Measurements from ENCODE around the gene ETFDH.
A peak's percentile ranks its signal among the peaks of the same experiment; 100 is the strongest.

Gene ETFDH
- 17.5 to 27.9 (median 24.0) reads per million in 3 donors for total RNA-seq

DNA sequence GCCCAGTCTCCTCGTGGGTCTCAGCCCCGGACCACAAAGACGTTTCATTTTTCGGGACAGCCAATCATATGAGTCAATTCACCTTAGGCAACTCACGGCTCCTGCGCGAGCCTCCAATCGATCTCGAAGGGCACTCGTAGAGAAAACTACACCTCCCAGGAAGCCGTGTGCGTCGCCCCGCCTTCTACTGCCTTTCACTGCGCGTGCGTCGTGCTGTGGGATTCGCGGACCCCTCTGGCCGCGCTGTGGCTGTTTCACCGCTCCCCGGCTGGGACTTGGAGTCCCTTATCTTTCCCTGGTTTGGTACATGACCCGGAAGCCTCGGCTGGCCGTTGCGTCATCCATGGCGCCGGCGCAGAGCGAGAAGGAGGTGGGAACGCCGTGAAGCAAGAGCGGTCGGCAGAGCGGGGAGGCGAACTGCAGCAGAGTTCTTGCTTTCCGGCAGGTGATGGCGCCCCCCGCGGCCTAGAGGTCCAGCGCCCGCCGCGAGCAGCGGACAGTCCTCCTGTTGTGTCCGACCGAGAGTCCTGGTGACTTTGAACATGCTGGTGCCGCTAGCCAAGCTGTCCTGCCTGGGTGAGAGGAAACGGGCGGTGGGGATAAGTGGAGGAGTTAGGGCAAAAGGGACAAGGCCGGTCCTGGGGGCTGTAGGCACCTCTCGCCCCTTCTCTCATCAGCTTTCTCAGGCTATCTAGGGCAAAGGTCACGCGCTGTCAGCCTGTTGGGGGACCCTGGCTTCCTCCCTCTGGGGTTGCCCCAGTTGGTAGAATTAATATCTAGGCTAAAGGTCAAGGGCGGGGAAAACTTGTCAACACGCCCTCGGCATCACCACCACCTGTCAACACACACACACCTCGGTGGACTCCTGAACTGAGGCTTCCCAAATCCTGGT lies at the start of gene ETFDH:
ETFDH (plus strand) TSS at position 382 of the 892 bp plus-strand sequence; CDS start at position 543, 161 bp downstream.
- Histone ChIP-seq H3K9me3 (ENCODE audit: control insufficient read depth, low read length) (no peaks in the 10 kb centered on the region), H3K27ac (ENCODE audit: insufficient read depth, low read length, poor library complexity, severe bottlenecking) (peak within 1 kb of the TSS; percentile 90), H3K4me1 (ENCODE audit: control insufficient read depth, insufficient read depth, low read length, poor library complexity, severe bottlenecking) (peaks cover 6% of the 10 kb centered on the region), H3K27me3 (replicated peaks; ENCODE audit: control insufficient read depth, insufficient read depth, low read length, poor library complexity, severe bottlenecking) (no peaks in the 10 kb centered on the region), H3K4me3 (ENCODE audit: insufficient read depth, low read depth, low read length, poor library complexity, severe bottlenecking) (peak within 1 kb of the TSS; percentile 98), H3K36me3 (ENCODE audit: control insufficient read depth, insufficient read depth, low read length) (no peaks in the 10 kb centered on the region)
- DNase-seq = peak; percentile 98 to 99 (median 98)

- Histone ChIP-seq H3K9me3 (ENCODE audit: control insufficient read depth, low read length) (no peaks in the 10 kb centered on the region), H3K4me1 (ENCODE audit: control insufficient read depth, insufficient read depth, low read length, poor library complexity, severe bottlenecking) (no peaks in the 10 kb centered on the region), H3K27me3 (replicated peaks; ENCODE audit: control insufficient read depth, insufficient read depth, low read length, poor library complexity, severe bottlenecking) (no peaks in the 10 kb centered on the region), H3K36me3 (ENCODE audit: control insufficient read depth, insufficient read depth, low read length) (no peaks in the 10 kb centered on the region), H3K27ac (ENCODE audit: insufficient read depth, low read length, poor library complexity, severe bottlenecking) (no peak overlapping the region), H3K4me3 (ENCODE audit: insufficient read depth, low read depth, low read length, poor library complexity, severe bottlenecking) (no peak overlapping the region)
- no peak for DNase-seq
Measured at GRCh38 chr4:158624889-158625478, 47.1 kb upstream of the ETFDH start.

DNA sequence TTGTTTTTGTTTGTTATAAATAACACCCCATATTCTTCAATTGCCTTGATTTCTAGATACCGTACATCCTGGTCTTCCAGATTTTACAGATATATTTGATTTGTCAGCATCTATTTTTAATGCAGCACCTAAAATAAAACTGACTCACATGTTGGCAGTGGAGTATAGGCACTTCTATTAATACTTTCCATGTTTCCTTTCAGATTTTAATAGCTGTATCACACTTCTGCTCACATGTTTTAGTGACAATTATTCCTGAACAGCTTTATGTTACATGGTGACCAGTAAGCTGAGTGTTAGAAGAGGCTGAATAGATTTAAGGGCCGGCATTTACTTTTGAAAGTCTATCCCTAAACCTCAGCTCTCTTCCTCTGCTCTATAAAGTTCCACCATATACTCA lies 46.6 kb upstream of the ETFDH start:
- H3K4me1 ChIP-seq (ENCODE audit: control insufficient read depth, insufficient read depth, low read length, poor library complexity, severe bottlenecking) = no peaks in the 10 kb centered on the region
- H3K36me3 ChIP-seq (ENCODE audit: control insufficient read depth, insufficient read depth, low read length) = no peaks in the 10 kb centered on the region
- H3K27me3 ChIP-seq (replicated peaks; ENCODE audit: control insufficient read depth, insufficient read depth, low read length, poor library complexity, severe bottlenecking) = no peaks in the 10 kb centered on the region
- no peaks in the 10 kb centered on the region for H3K9me3 ChIP-seq (ENCODE audit: control insufficient read depth, low read length)
- DNase-seq = no peak
- no peak overlapping the region for H3K4me3 ChIP-seq (ENCODE audit: insufficient read depth, low read depth, low read length, poor library complexity, severe bottlenecking)
- no peak overlapping the region for H3K27ac ChIP-seq (ENCODE audit: insufficient read depth, low read length, poor library complexity, severe bottlenecking)

- no peak overlapping the region for H3K4me3 ChIP-seq (ENCODE audit: insufficient read depth, low read depth, low read length, poor library complexity, severe bottlenecking)
- H3K27ac ChIP-seq (ENCODE audit: insufficient read depth, low read length, poor library complexity, severe bottlenecking) = no peak overlapping the region
- H3K36me3 ChIP-seq (ENCODE audit: control insufficient read depth, insufficient read depth, low read length) = no peaks in the 10 kb centered on the region
- no peak for DNase-seq
- no peaks in the 10 kb centered on the region for H3K27me3 ChIP-seq (replicated peaks; ENCODE audit: control insufficient read depth, insufficient read depth, low read length, poor library complexity, severe bottlenecking)
- no peaks in the 10 kb centered on the region for H3K9me3 ChIP-seq (ENCODE audit: control insufficient read depth, low read length)
- no peaks in the 10 kb centered on the region for H3K4me1 ChIP-seq (ENCODE audit: control insufficient read depth, insufficient read depth, low read length, poor library complexity, severe bottlenecking)
Measured at GRCh38 chr4:158630893-158631292, 41.2 kb upstream of the ETFDH start.

GRCh38 chr4:158636619-158637018 lies 35.5 kb upstream of the ETFDH start:
- Histone ChIP-seq H3K9me3 (ENCODE audit: control insufficient read depth, low read length) (no peaks in the 10 kb centered on the region), H3K27ac (ENCODE audit: insufficient read depth, low read length, poor library complexity, severe bottlenecking) (no peak overlapping the region), H3K4me3 (ENCODE audit: insufficient read depth, low read depth, low read length, poor library complexity, severe bottlenecking) (no peak overlapping the region), H3K4me1 (ENCODE audit: control insufficient read depth, insufficient read depth, low read length, poor library complexity, severe bottlenecking) (no peaks in the 10 kb centered on the region), H3K27me3 (replicated peaks; ENCODE audit: control insufficient read depth, insufficient read depth, low read length, poor library complexity, severe bottlenecking) (no peaks in the 10 kb centered on the region), H3K36me3 (ENCODE audit: control insufficient read depth, insufficient read depth, low read length) (no peaks in the 10 kb centered on the region)
- DNase-seq = no peak

- H3K9me3 ChIP-seq (ENCODE audit: control insufficient read depth, low read length) = no peaks in the 10 kb centered on the region
- no peaks in the 10 kb centered on the region for H3K36me3 ChIP-seq (ENCODE audit: control insufficient read depth, insufficient read depth, low read length)
- H3K4me1 ChIP-seq (ENCODE audit: control insufficient read depth, insufficient read depth, low read length, poor library complexity, severe bottlenecking) = no peaks in the 10 kb centered on the region
- no peak for DNase-seq
- H3K4me3 ChIP-seq (ENCODE audit: insufficient read depth, low read depth, low read length, poor library complexity, severe bottlenecking) = no peak overlapping the region
- no peaks in the 10 kb centered on the region for H3K27me3 ChIP-seq (replicated peaks; ENCODE audit: control insufficient read depth, insufficient read depth, low read length, poor library complexity, severe bottlenecking)
- no peak overlapping the region for H3K27ac ChIP-seq (ENCODE audit: insufficient read depth, low read length, poor library complexity, severe bottlenecking)
Measured at GRCh38 chr4:158644356-158644755, 27.7 kb upstream of the ETFDH start.

DNA sequence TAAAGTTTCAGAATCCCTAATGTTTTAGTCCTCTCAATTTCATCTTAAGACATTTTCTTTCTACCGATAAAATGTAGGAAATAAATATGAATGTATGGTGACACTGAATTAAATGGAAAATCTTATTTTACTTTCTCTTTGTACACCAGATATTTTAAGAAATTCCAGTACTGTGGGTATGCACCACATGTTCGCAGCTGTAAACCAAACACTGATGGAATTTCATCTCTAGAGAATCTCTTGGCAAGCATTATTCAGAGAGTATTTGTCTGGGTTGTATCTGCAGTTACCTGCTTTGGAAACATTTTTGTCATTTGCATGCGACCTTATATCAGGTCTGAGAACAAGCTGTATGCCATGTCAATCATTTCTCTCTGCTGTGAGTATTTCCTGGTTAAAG lies 27.3 kb upstream of the ETFDH start:
- H3K9me3 ChIP-seq (ENCODE audit: control insufficient read depth, low read length) = no peaks in the 10 kb centered on the region
- H3K27me3 ChIP-seq (replicated peaks; ENCODE audit: control insufficient read depth, insufficient read depth, low read length, poor library complexity, severe bottlenecking) = no peaks in the 10 kb centered on the region
- H3K27ac ChIP-seq (ENCODE audit: insufficient read depth, low read length, poor library complexity, severe bottlenecking) = no peak overlapping the region
- no peak for DNase-seq
- no peaks in the 10 kb centered on the region for H3K36me3 ChIP-seq (ENCODE audit: control insufficient read depth, insufficient read depth, low read length)
- H3K4me1 ChIP-seq (ENCODE audit: control insufficient read depth, insufficient read depth, low read length, poor library complexity, severe bottlenecking) = no peaks in the 10 kb centered on the region
- H3K4me3 ChIP-seq (ENCODE audit: insufficient read depth, low read depth, low read length, poor library complexity, severe bottlenecking) = no peak overlapping the region

DNA sequence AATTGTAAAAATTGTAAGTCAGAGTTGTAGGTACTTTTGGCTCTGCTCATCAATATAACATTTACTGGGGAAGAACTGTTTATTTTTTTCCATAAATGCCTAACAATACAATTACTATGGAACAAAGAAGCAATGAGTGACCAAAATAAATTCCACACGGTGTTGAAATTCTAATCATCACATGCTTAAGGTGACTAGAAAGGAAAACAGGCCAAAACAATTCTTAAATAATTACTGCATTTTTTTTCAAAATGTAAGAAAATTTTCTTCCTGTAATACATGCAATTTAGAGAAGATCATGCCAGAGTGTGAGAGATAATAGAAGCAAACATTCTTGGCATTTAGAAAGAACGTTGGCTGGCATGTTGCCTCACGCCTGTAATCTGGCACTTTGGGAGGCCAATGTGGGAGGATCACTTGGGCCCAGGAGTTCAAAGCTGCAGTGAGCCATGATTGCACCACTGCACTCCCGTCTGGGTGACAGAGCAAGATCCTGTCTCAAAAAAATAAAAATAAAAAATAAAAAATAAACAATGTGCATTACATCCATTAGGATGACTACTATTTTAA lies 22.9 kb upstream of the ETFDH start:
- Histone ChIP-seq H3K27me3 (replicated peaks; ENCODE audit: control insufficient read depth, insufficient read depth, low read length, poor library complexity, severe bottlenecking) (no peaks in the 10 kb centered on the region), H3K4me1 (ENCODE audit: control insufficient read depth, insufficient read depth, low read length, poor library complexity, severe bottlenecking) (peaks cover 2% of the 10 kb centered on the region), H3K27ac (ENCODE audit: insufficient read depth, low read length, poor library complexity, severe bottlenecking) (no peak overlapping the region), H3K9me3 (ENCODE audit: control insufficient read depth, low read length) (no peaks in the 10 kb centered on the region), H3K4me3 (ENCODE audit: insufficient read depth, low read depth, low read length, poor library complexity, severe bottlenecking) (no peak overlapping the region), H3K36me3 (ENCODE audit: control insufficient read depth, insufficient read depth, low read length) (no peaks in the 10 kb centered on the region)
- DNase-seq = no peak

DNA sequence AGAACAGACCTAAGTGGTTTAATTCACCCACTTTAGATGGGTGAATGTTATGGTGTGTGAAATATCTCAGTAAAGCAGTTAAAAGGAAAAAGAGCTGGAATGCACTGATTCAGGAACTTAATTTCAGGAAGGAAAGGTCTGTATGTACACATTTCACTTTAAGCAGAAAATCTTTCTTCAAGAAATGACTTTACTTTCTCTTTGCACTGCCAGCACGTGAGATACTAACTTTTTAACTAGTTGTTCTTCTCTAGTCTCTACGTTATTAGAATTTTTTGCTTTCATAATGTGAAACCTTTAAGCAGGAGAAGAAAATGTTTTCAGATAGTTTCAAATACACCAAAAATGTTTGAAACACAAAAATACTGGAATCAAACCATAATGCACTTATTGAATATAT lies 19.2 kb upstream of the ETFDH start:
- peak overlapping the region; percentile 20 for H3K4me3 ChIP-seq (ENCODE audit: insufficient read depth, low read depth, low read length, poor library complexity, severe bottlenecking)
- no peaks in the 10 kb centered on the region for H3K36me3 ChIP-seq (ENCODE audit: control insufficient read depth, insufficient read depth, low read length)
- no peaks in the 10 kb centered on the region for H3K9me3 ChIP-seq (ENCODE audit: control insufficient read depth, low read length)
- no peaks in the 10 kb centered on the region for H3K27me3 ChIP-seq (replicated peaks; ENCODE audit: control insufficient read depth, insufficient read depth, low read length, poor library complexity, severe bottlenecking)
- H3K4me1 ChIP-seq (ENCODE audit: control insufficient read depth, insufficient read depth, low read length, poor library complexity, severe bottlenecking) = peaks cover 2% of the 10 kb centered on the region
- H3K27ac ChIP-seq (ENCODE audit: insufficient read depth, low read length, poor library complexity, severe bottlenecking) = no peak overlapping the region
- no peak for DNase-seq

GRCh38 chr4:158656439-158656838 lies 15.7 kb upstream of the ETFDH start:
- peaks cover 2% of the 10 kb centered on the region for H3K4me1 ChIP-seq (ENCODE audit: control insufficient read depth, insufficient read depth, low read length, poor library complexity, severe bottlenecking)
- no peaks in the 10 kb centered on the region for H3K9me3 ChIP-seq (ENCODE audit: control insufficient read depth, low read length)
- no peaks in the 10 kb centered on the region for H3K27me3 ChIP-seq (replicated peaks; ENCODE audit: control insufficient read depth, insufficient read depth, low read length, poor library complexity, severe bottlenecking)
- no peaks in the 10 kb centered on the region for H3K36me3 ChIP-seq (ENCODE audit: control insufficient read depth, insufficient read depth, low read length)
- no peak for DNase-seq
- H3K27ac ChIP-seq (ENCODE audit: insufficient read depth, low read length, poor library complexity, severe bottlenecking) = no peak overlapping the region
- no peak overlapping the region for H3K4me3 ChIP-seq (ENCODE audit: insufficient read depth, low read depth, low read length, poor library complexity, severe bottlenecking)

Data from effector memory CD4-positive, alpha-beta T cell (primary cell).